ENCODE data around the gene INHBB. TPM values are rescaled to one million over a fixed set of nuclear protein-coding genes. Genes with fewer than 3 reads are reported as not detected.

Gene INHBB
- total and polyA plus RNA-seq, 2 of the 4 experiments (the other 2 are of a cell fraction), result 0.18 to 0.92 TPM

GRCh38 chr2:120319123-120319522 is 26.8 kb upstream of the INHBB start:
- H3K4me3 ChIP-seq (ENCODE audit: insufficient read depth, low read depth, low read length), result no peak overlapping the region
- intact Hi-C loops (cut with micrococcal nuclease), result no loop called here
- no peak overlapping the region for H2BK20ac ChIP-seq (ENCODE audit: low read depth, low read length)
- TF ChIP-seq RFX5 (IDR thresholded peaks at IDR 0.05; ENCODE audit: low read depth, low read length) (no peak), MXI1 (IDR thresholded peaks at IDR 0.05; ENCODE audit: borderline replicate concordance, low read depth, low read length) (no peak), BHLHE40 (IDR thresholded peaks at IDR 0.05; ENCODE audit: low read depth, low read length) (no peak), POLR2A (IDR thresholded peaks at IDR 0.05; ENCODE audit: low read depth, low read length) (no peak), FOS (IDR thresholded peaks at IDR 0.05; ENCODE audit: low read depth, low read length) (no peak), MAZ (IDR thresholded peaks at IDR 0.05; ENCODE audit: borderline replicate concordance, low read depth, low read length) (no peak), CTCF (conservative IDR thresholded peaks at IDR 0.05; ENCODE audit: low read depth, low read length) (no peak), CHD1 (IDR thresholded peaks at IDR 0.05; ENCODE audit: low read depth, low read length) (no peak), MAFK (IDR thresholded peaks at IDR 0.05; ENCODE audit: low read depth, low read length) (no peak), RAD21 (IDR thresholded peaks at IDR 0.05; ENCODE audit: low read length) (no peak), RCOR1 (IDR thresholded peaks at IDR 0.05; ENCODE audit: insufficient replicate concordance, low read length) (no peak), ELK1 (IDR thresholded peaks at IDR 0.05; ENCODE audit: borderline replicate concordance, low read depth, low read length) (no peak)
- TF ChIP-seq, protein P1, sequence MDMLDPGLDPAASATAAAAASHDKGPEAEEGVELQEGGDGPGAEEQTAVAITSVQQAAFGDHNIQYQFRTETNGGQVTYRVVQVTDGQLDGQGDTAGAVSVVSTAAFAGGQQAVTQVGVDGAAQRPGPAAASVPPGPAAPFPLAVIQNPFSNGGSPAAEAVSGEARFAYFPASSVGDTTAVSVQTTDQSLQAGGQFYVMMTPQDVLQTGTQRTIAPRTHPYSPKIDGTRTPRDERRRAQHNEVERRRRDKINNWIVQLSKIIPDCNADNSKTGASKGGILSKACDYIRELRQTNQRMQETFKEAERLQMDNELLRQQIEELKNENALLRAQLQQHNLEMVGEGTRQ (IDR thresholded peaks at IDR 0.05; ENCODE audit: low read depth, low read length), result no peak
- no peak overlapping the region for H3K27ac ChIP-seq (ENCODE audit: insufficient read depth, low read length)
- dilution Hi-C loops (cut with HindIII; ENCODE audit: low sequenced_read_pairs, unreplicated experiment), result no loop called here
- no peak overlapping the region for H3K9ac ChIP-seq (ENCODE audit: low read depth, low read length)
- no peaks in the 10 kb centered on the region for H3K79me1 ChIP-seq (ENCODE audit: low read depth in 1 of 2, low read length in 2 of 2)
- no peak overlapping the region for H2AK9ac ChIP-seq (replicated peaks; ENCODE audit: low read depth, low read length, poor library complexity)
- peaks cover 3% of the 10 kb centered on the region; the same call in 1 of the 2 replicates for H3K4me1 ChIP-seq (ENCODE audit: control insufficient read depth, insufficient read depth, low read length)
- no peak overlapping the region for H3K23ac ChIP-seq (ENCODE audit: low read depth, low read length)
- H3K4ac ChIP-seq (ENCODE audit: low read depth, low read length), result no peak overlapping the region
- no TSS peak for BruUV-seq (replicated peaks)
- H3K9me3 ChIP-seq (ENCODE audit: control insufficient read depth, insufficient read depth, low read length), result no peaks in the 10 kb centered on the region
- POLR2A ChIA-PET (ENCODE audit: unreplicated experiment), result no interaction called here
- 45% methylated on average over 2 of the region's 10 CpGs; no CpG with 5 or more reads in 1 of the 2 experiments for WGBS, 2 experiments (ENCODE audit: extremely low coverage in 2 of 2, insufficient read length in 1 of 2)
- H3K4me2 ChIP-seq (ENCODE audit: low read depth, low read length), result no peak overlapping the region
- H2BK120ac ChIP-seq (ENCODE audit: low read depth, low read length), result no peak overlapping the region
- no peak overlapping the region for H2AK5ac ChIP-seq (ENCODE audit: low read depth, low read length)
- no peak overlapping the region for H4K5ac ChIP-seq (ENCODE audit: low read depth, low read length)
- no peak overlapping the region for H3K14ac ChIP-seq (replicated peaks; ENCODE audit: low read depth, low read length)
- CTCF ChIA-PET, result interaction anchor here (0.7 kb wide), 1 partner anchor 362 kb away, joined by 4 read pairs; no protein-coding TSS in a partner anchor
- in situ Hi-C loops (cut with MboI; ENCODE audit: low sequenced_read_pairs), result no loop called here
- no peak overlapping the region for H2AFZ ChIP-seq (replicated peaks; ENCODE audit: low read length, poor library complexity)
- no peak overlapping the region for H4K8ac ChIP-seq (ENCODE audit: low read depth in 2 of 2, low read length in 2 of 2)
- no peaks in the 10 kb centered on the region for H3K36me3 ChIP-seq (ENCODE audit: control insufficient read depth, insufficient read depth, low read length)
- DNase-seq (no peak), ATAC-seq (ENCODE audit: low read depth) (no peak)
- H3K18ac ChIP-seq (ENCODE audit: low read depth, low read length), result no peak overlapping the region
- H4K20me1 ChIP-seq (ENCODE audit: insufficient read depth, low read length), result no peaks in the 10 kb centered on the region
- H3K27me3 ChIP-seq (ENCODE audit: control insufficient read depth, insufficient read depth, low read length), result peaks cover 44% of the 10 kb centered on the region
- no peaks in the 10 kb centered on the region for H3K9me1 ChIP-seq (ENCODE audit: insufficient read depth, low read length)
- no peak overlapping the region for H4K91ac ChIP-seq (ENCODE audit: insufficient read depth, low read depth, low read length)
- no peak overlapping the region for H3K56ac ChIP-seq (ENCODE audit: extremely low read depth, insufficient read depth, low read length)
- H2BK5ac ChIP-seq (ENCODE audit: low read depth, low read length, poor library complexity, severe bottlenecking), result no peak overlapping the region
- H2BK15ac ChIP-seq (ENCODE audit: low read depth, low read length), result no peak overlapping the region

Data from IMR-90 (cell line).